Neural progenitor cell (in vitro differentiated cells): ENCODE measurements around the gene XIAP.

ENCODE experiments used
- CTCF ChIP-seq: fragments of 200-600 bp; sonication (generic); IDR thresholded peaks from 2 replicates; pipeline ENCODE4 v1.5.1; 2017; ENCODE audit warnings: antibody characterized with exemption, mild to moderate bottlenecking
- EZH2 ChIP-seq: fragments of 200-600 bp; sonication (generic); IDR thresholded peaks from 2 replicates; pipeline ENCODE4 v1.6.1; 2017; ENCODE audit warnings: antibody characterized with exemption, mild to moderate bottlenecking, moderate library complexity
- EZH2phosphoT487 ChIP-seq: fragments of 200-600 bp; sonication (generic); IDR thresholded peaks from 2 replicates; pipeline ENCODE4 v1.6.1; 2017; ENCODE audit warnings: antibody characterized with exemption

- TF ChIP-seq CTCF (no peak), EZH2 (no peak), EZH2phosphoT487 (no peak)
These were observed 11.5 kb downstream of the XIAP start for GRCh38 chrX:123871309-123871708.
